ENCODE data around the gene FBXL5. TPM values are rescaled to one million over a fixed set of nuclear protein-coding genes. Genes with fewer than 3 reads are reported as not detected.
A peak's percentile ranks its signal among the peaks of the same experiment; 100 is the strongest.
"Not testable (repeated sequence)": the region's sequence is repeated elsewhere in the genome, so short reads cannot be mapped to it uniquely, and the experiment has no call there.

The FBXL5 gene
- polyA plus RNA-seq, 4 donors, result 38.4 to 63.6 (median 53.6) TPM

DNA sequence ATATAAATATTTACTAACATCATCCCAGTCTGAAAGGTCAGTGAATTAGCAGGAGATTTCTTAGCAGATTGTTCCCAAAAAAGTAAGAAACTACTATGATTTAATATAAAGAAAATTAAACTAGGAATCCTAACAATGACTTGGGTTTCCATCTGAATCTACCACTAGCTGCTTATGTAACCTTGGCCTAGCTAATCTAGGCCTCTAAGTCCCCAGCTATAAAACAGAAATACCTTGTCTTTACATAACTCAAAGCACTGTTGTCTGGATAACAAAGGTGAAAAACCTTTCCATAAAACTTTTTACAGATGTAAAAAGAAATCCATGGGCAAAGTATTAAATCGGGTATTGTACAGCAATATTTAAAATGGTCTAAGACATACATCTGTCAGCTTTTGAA is 3.0 kb downstream of the FBXL5 start:
- Histone ChIP-seq H3K4me1 (ENCODE audit: control insufficient read depth in 3 of 3, insufficient read depth in 2 of 3, low read depth in 1 of 3, low read length in 2 of 3) (peaks cover 0 to 25% (median 5%) of the 10 kb centered on the region in 3 donors), H3K9me3 (ENCODE audit: control insufficient read depth in 2 of 2, insufficient read depth in 1 of 2, low read depth in 1 of 2, low read length in 1 of 2) (no peaks in the 10 kb centered on the region), H3K27ac (ENCODE audit: low read depth in 1 of 3, low read length in 2 of 3) (peak overlapping the region in 1 of 3 donors; percentile 8), H3K36me3 (ENCODE audit: control insufficient read depth in 3 of 3, insufficient read depth in 2 of 3, low read depth in 1 of 3, low read length in 3 of 3) (no peaks in the 10 kb centered on the region), H3K27me3 (ENCODE audit: control insufficient read depth in 3 of 3, insufficient read depth in 3 of 3, low read length in 3 of 3) (no peaks in the 10 kb centered on the region), H3K4me3 (ENCODE audit: low read depth in 1 of 3, low read length in 3 of 3) (no peak overlapping the region)
- DNase-seq, result peak; percentile 20 to 25
- FAIRE-seq, result no peak
- 33 to 76% (median 43%) methylated on average over 1 of the region's 1 CpG for WGBS, 3 donors

DNA sequence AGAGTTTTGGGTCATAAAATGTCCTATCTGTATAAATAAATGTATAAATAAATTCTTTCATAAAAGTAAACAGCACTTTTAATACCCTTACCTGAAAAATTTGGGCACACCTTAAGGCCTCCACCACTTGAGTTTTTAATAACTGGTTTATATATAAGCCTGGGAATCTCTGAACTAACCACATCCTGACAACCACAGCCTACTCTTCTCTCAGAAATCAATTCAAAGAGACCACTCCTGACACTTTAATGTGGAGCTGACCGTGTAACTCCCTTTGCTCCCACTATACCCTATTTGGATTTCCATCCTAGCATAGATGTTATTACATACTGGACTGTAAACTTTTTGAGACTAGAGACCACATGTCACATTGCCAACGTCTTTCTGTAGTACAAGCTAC is 3.5 kb downstream of the FBXL5 start:
- H3K27ac ChIP-seq (ENCODE audit: low read depth in 1 of 3, low read length in 2 of 3), result peak overlapping the region in 1 of 3 donors; percentile 49
- no peaks in the 10 kb centered on the region for H3K36me3 ChIP-seq (ENCODE audit: control insufficient read depth in 3 of 3, insufficient read depth in 2 of 3, low read depth in 1 of 3, low read length in 3 of 3)
- H3K4me1 ChIP-seq (ENCODE audit: control insufficient read depth in 3 of 3, insufficient read depth in 2 of 3, low read depth in 1 of 3, low read length in 2 of 3), result peaks cover 0 to 25% (median 5%) of the 10 kb centered on the region in 3 donors
- 13 to 27% (median 25%) methylated on average over 2 of the region's 2 CpGs for WGBS, 3 donors
- no peaks in the 10 kb centered on the region for H3K9me3 ChIP-seq (ENCODE audit: control insufficient read depth in 2 of 2, insufficient read depth in 1 of 2, low read depth in 1 of 2, low read length in 1 of 2)
- no peak overlapping the region for H3K4me3 ChIP-seq (ENCODE audit: low read depth in 1 of 3, low read length in 3 of 3)
- H3K27me3 ChIP-seq (ENCODE audit: control insufficient read depth in 3 of 3, insufficient read depth in 3 of 3, low read length in 3 of 3), result no peaks in the 10 kb centered on the region
- FAIRE-seq, result no peak
- DNase-seq, result no peak

- no peaks in the 10 kb centered on the region for H3K9me3 ChIP-seq (ENCODE audit: control insufficient read depth in 2 of 2, insufficient read depth in 1 of 2, low read depth in 1 of 2, low read length in 1 of 2)
- DNase-seq, result peak; percentile 66 to 69
- 12 to 30% (median 15%) methylated on average over 5 of the region's 5 CpGs for WGBS, 3 donors
- FAIRE-seq, result no peak
- H3K4me1 ChIP-seq (ENCODE audit: control insufficient read depth in 3 of 3, insufficient read depth in 2 of 3, low read depth in 1 of 3, low read length in 2 of 3), result peaks cover 0 to 18% (median 0%) of the 10 kb centered on the region in 3 donors
- no peaks in the 10 kb centered on the region for H3K27me3 ChIP-seq (ENCODE audit: control insufficient read depth in 3 of 3, insufficient read depth in 3 of 3, low read length in 3 of 3)
- H3K27ac ChIP-seq (ENCODE audit: low read depth in 1 of 3, low read length in 2 of 3), result no peak overlapping the region
- H3K36me3 ChIP-seq (ENCODE audit: control insufficient read depth in 3 of 3, insufficient read depth in 2 of 3, low read depth in 1 of 3, low read length in 3 of 3), result no peaks in the 10 kb centered on the region
- no peak overlapping the region for H3K4me3 ChIP-seq (ENCODE audit: low read depth in 1 of 3, low read length in 3 of 3)
Observed at GRCh38 chr4:15649914-15650545, 5.1 kb downstream of the FBXL5 start.

DNA sequence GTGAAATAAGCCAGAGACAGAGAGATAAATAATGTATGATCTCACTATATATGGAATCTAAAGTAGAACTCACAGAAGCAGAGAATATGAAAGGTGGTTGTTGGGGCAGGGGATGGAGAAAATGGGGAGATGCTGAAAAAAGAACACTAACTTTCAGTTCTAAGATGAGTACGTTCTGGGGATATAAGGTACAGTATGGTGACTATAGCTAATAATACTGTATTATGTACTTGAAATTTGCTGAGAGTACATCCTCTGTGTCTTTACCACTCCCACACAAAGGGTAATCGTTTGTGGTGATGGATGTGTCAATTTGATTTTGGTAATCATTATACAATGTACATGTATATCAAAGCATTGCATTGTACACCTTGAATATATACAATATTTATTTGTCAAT is 6.6 kb downstream of the FBXL5 start:
- Histone ChIP-seq H3K4me3 (ENCODE audit: low read depth in 1 of 3, low read length in 3 of 3) (no peak overlapping the region), H3K27ac (ENCODE audit: low read depth in 1 of 3, low read length in 2 of 3) (no peak overlapping the region), H3K36me3 (ENCODE audit: control insufficient read depth in 3 of 3, insufficient read depth in 2 of 3, low read depth in 1 of 3, low read length in 3 of 3) (peaks cover 0 to 2% (median under 1%) of the 10 kb centered on the region in 3 donors), H3K4me1 (ENCODE audit: control insufficient read depth in 3 of 3, insufficient read depth in 2 of 3, low read depth in 1 of 3, low read length in 2 of 3) (peaks cover 0 to 15% (median 0%) of the 10 kb centered on the region in 3 donors), H3K27me3 (ENCODE audit: control insufficient read depth in 3 of 3, insufficient read depth in 3 of 3, low read length in 3 of 3) (no peaks in the 10 kb centered on the region), H3K9me3 (ENCODE audit: control insufficient read depth in 2 of 2, insufficient read depth in 1 of 2, low read depth in 1 of 2, low read length in 1 of 2) (no peaks in the 10 kb centered on the region)
- DNase-seq, result no peak
- no peak for FAIRE-seq
- 49 to 56% (median 52%) methylated on average over 2 of the region's 2 CpGs for WGBS, 3 donors

GRCh38 chr4:15638418-15638817 is 16.7 kb downstream of the FBXL5 start:
- H3K36me3 ChIP-seq (ENCODE audit: control insufficient read depth in 3 of 3, insufficient read depth in 2 of 3, low read depth in 1 of 3, low read length in 3 of 3), result peaks cover 7 to 26% (median 7%) of the 10 kb centered on the region in 3 donors
- no peak for FAIRE-seq

DNA sequence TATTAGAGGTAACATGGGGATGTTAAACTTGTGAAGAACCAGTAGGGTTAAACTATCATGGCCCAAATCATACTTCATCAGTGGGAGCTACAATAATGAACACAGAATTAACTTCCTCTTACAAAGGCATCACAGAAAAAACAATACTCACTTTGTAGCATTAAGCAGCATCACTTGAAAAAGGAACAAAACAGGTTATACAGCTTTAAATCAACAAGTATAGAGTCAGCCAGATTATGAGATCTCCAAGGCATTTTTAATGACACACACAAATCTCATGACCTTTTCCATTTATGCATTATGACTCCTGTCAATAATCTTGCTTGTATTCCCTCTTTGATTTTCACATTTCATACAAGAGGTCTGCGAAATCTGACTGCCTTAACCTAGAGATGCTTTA is 18.3 kb downstream of the FBXL5 start:
- H3K9me3 ChIP-seq (ENCODE audit: control insufficient read depth in 2 of 2, insufficient read depth in 1 of 2, low read depth in 1 of 2, low read length in 1 of 2), result no peaks in the 10 kb centered on the region
- no peaks in the 10 kb centered on the region for H3K27me3 ChIP-seq (ENCODE audit: control insufficient read depth in 3 of 3, insufficient read depth in 3 of 3, low read length in 3 of 3)
- no peak overlapping the region for H3K27ac ChIP-seq (ENCODE audit: low read depth in 1 of 3, low read length in 2 of 3)
- DNase-seq (no peak), FAIRE-seq (no peak)
- no peak overlapping the region for H3K4me3 ChIP-seq (ENCODE audit: low read depth in 1 of 3, low read length in 3 of 3)
- WGBS, 3 donors, result 90 to 96% (median 90%) methylated on average over 1 of the region's 1 CpG
- H3K4me1 ChIP-seq (ENCODE audit: control insufficient read depth in 3 of 3, insufficient read depth in 2 of 3, low read depth in 1 of 3, low read length in 2 of 3), result no peaks in the 10 kb centered on the region
- H3K36me3 ChIP-seq (ENCODE audit: control insufficient read depth in 3 of 3, insufficient read depth in 2 of 3, low read depth in 1 of 3, low read length in 3 of 3), result peaks cover 7 to 25% (median 9%) of the 10 kb centered on the region in 3 donors

More at GRCh38 chr4:15638418-15638817, 16.7 kb downstream of the FBXL5 start:
- H3K4me3 ChIP-seq (ENCODE audit: low read depth in 1 of 3, low read length in 3 of 3), result no peak overlapping the region
- no peak overlapping the region for H3K27ac ChIP-seq (ENCODE audit: low read depth in 1 of 3, low read length in 2 of 3)
- no peaks in the 10 kb centered on the region for H3K27me3 ChIP-seq (ENCODE audit: control insufficient read depth in 3 of 3, insufficient read depth in 3 of 3, low read length in 3 of 3)
- H3K9me3 ChIP-seq (ENCODE audit: control insufficient read depth in 2 of 2, insufficient read depth in 1 of 2, low read depth in 1 of 2, low read length in 1 of 2), result no peaks in the 10 kb centered on the region
- H3K4me1 ChIP-seq (ENCODE audit: control insufficient read depth in 3 of 3, insufficient read depth in 2 of 3, low read depth in 1 of 3, low read length in 2 of 3), result no peaks in the 10 kb centered on the region
- no peak for DNase-seq
- 91 to 96% (median 95%) methylated on average over 6 of the region's 6 CpGs for WGBS, 3 donors

- not testable (repeated sequence) for H3K4me1 ChIP-seq (ENCODE audit: control insufficient read depth in 3 of 3, insufficient read depth in 2 of 3, low read depth in 1 of 3, low read length in 2 of 3); FAIRE-seq; H3K4me3 ChIP-seq (ENCODE audit: low read depth in 1 of 3, low read length in 3 of 3); H3K27me3 ChIP-seq (ENCODE audit: control insufficient read depth in 3 of 3, insufficient read depth in 3 of 3, low read length in 3 of 3); H3K27ac ChIP-seq (ENCODE audit: low read depth in 1 of 3, low read length in 2 of 3); DNase-seq
- peaks cover 0 to 46% of the 10 kb centered on the region in 2 donors for H3K9me3 ChIP-seq (ENCODE audit: control insufficient read depth in 2 of 2, insufficient read depth in 1 of 2, low read depth in 1 of 2, low read length in 1 of 2)
- 95 to 99% (median 98%) methylated on average over 5 of the region's 5 CpGs for WGBS, 3 donors
- peaks cover 6 to 36% (median 10%) of the 10 kb centered on the region in 3 donors for H3K36me3 ChIP-seq (ENCODE audit: control insufficient read depth in 3 of 3, insufficient read depth in 2 of 3, low read depth in 1 of 3, low read length in 3 of 3)
Observed at GRCh38 chr4:15617407-15617806, 37.8 kb downstream of the FBXL5 start.

GRCh38 chr4:15614891-15615290 is 40.3 kb downstream of the FBXL5 start:
- not testable (repeated sequence) for DNase-seq; H3K27ac ChIP-seq (ENCODE audit: low read depth in 1 of 3, low read length in 2 of 3); H3K27me3 ChIP-seq (ENCODE audit: control insufficient read depth in 3 of 3, insufficient read depth in 3 of 3, low read length in 3 of 3); H3K4me3 ChIP-seq (ENCODE audit: low read depth in 1 of 3, low read length in 3 of 3); H3K4me1 ChIP-seq (ENCODE audit: control insufficient read depth in 3 of 3, insufficient read depth in 2 of 3, low read depth in 1 of 3, low read length in 2 of 3); FAIRE-seq
- Histone ChIP-seq H3K9me3 (ENCODE audit: control insufficient read depth in 2 of 2, insufficient read depth in 1 of 2, low read depth in 1 of 2, low read length in 1 of 2) (peaks cover 0 to 35% of the 10 kb centered on the region in 2 donors), H3K36me3 (ENCODE audit: control insufficient read depth in 3 of 3, insufficient read depth in 2 of 3, low read depth in 1 of 3, low read length in 3 of 3) (peaks cover 6 to 30% (median 12%) of the 10 kb centered on the region in 3 donors)
- 96 to 97% (median 96%) methylated on average over 14 to 24 of the region's 24 CpGs for WGBS, 3 donors

DNA sequence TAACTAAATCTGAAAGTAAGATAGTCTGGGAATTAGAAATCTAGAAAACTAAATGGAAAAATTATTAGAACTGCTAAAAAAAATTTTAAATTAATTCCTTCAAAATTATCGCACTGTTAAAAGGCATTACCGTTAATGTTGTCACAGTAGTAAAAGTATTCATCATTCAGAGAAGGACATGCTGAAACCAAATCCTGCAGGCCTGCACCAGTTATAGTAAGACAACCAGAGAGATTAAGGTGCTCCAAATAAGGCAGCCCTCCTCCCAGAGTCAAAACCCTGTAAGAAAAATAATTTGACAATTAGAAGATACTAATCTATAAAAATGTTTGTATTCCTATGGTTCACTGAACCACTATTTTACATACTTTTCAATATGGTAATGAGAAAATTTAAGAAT is 43.0 kb downstream of the FBXL5 start:
- no peaks in the 10 kb centered on the region for H3K27me3 ChIP-seq (ENCODE audit: control insufficient read depth in 3 of 3, insufficient read depth in 3 of 3, low read length in 3 of 3)
- no peak overlapping the region for H3K4me3 ChIP-seq (ENCODE audit: low read depth in 1 of 3, low read length in 3 of 3)
- no peak overlapping the region for H3K27ac ChIP-seq (ENCODE audit: low read depth in 1 of 3, low read length in 2 of 3)
- H3K4me1 ChIP-seq (ENCODE audit: control insufficient read depth in 3 of 3, insufficient read depth in 2 of 3, low read depth in 1 of 3, low read length in 2 of 3), result no peaks in the 10 kb centered on the region
- 96 to 97% (median 96%) methylated on average over 2 of the region's 2 CpGs for WGBS, 3 donors
- H3K36me3 ChIP-seq (ENCODE audit: control insufficient read depth in 3 of 3, insufficient read depth in 2 of 3, low read depth in 1 of 3, low read length in 3 of 3), result peaks cover 4 to 17% (median 8%) of the 10 kb centered on the region in 3 donors
- FAIRE-seq, result no peak
- no peak for DNase-seq
- peaks cover 0 to 18% of the 10 kb centered on the region in 2 donors for H3K9me3 ChIP-seq (ENCODE audit: control insufficient read depth in 2 of 2, insufficient read depth in 1 of 2, low read depth in 1 of 2, low read length in 1 of 2)
